HK-2 (cell line): ENCODE measurements around the gene GOLGA6L22.
A peak's percentile ranks its signal among the peaks of the same experiment; 100 is the strongest.
"Not testable (repeated sequence)": the region's sequence is repeated elsewhere in the genome, so short reads cannot be mapped to it uniquely, and the experiment has no call there.

Experiments used
- DNase-seq: peaks from one replicate; pipeline ENCODE4 v3.0.0-alpha.2; 2018; ENCODE audit not compliant: unreplicated experiment

The GOLGA6L22 gene

GRCh38 chr15:22458603-22459002, at the start of gene GOLGA6L22:
TSS of gene GOLGA6L22 (plus strand) at chr15:22458903. CDS start at chr15:22458994, 91 bp downstream.
- DNase-seq, result not testable (repeated sequence)

- not testable (repeated sequence) for DNase-seq
Observed at GRCh38 chr15:22417288-22417687, 41.4 kb upstream of the GOLGA6L22 start.

- DNase-seq, result not testable (repeated sequence)
Observed at GRCh38 chr15:22417795-22418194, 40.9 kb upstream of the GOLGA6L22 start.

DNA sequence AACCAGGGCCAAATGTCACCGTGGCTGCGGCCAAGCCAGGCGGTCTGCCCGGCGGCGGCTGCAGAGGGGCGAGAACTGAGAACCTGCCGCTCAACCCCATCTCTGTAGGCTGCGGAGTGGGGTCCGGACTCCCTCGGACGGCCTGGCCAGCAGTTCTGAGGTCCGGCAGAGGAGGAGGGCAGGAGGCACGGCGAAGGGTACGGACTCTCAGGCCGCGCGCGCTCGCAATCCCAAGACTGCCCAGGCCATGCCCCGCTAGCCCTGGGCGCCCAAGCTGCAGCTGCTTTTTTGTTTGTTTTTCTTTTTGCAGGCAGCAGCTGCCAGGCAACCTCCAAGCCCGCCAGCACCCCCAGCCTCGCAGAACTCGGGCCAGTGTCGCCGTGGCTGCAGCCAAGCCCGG, 40.5 kb upstream of the GOLGA6L22 start:
- DNase-seq, result not testable (repeated sequence)

GRCh38 chr15:22418666-22419065, 40.0 kb upstream of the GOLGA6L22 start:
- not testable (repeated sequence) for DNase-seq

- not testable (repeated sequence) for DNase-seq
Observed at GRCh38 chr15:22420340-22420739, 38.4 kb upstream of the GOLGA6L22 start.

DNA sequence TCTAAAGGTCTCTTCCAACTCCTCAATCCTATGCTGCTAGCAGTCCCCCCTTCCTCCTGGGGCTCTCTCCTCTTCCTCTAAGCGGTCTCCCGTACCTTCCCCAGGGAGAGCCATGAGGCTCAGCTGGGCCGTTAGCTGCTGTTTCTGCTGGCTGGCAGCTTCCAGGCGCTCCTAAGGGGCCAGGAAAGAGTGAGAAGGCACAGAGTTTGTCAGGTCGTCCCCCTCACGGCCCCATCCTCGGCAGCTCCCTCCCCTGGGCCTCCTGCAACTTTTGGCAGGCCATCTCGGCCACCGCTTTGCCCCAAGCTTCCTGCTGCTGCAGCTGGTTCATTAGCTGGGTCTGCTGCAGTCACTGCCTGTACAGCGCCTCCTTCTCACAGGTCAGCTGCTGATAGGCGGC, 29.3 kb upstream of the GOLGA6L22 start:
- not testable (repeated sequence) for DNase-seq

GRCh38 chr15:22431687-22432086, 27.0 kb upstream of the GOLGA6L22 start:
- DNase-seq, result not testable (repeated sequence)

DNA sequence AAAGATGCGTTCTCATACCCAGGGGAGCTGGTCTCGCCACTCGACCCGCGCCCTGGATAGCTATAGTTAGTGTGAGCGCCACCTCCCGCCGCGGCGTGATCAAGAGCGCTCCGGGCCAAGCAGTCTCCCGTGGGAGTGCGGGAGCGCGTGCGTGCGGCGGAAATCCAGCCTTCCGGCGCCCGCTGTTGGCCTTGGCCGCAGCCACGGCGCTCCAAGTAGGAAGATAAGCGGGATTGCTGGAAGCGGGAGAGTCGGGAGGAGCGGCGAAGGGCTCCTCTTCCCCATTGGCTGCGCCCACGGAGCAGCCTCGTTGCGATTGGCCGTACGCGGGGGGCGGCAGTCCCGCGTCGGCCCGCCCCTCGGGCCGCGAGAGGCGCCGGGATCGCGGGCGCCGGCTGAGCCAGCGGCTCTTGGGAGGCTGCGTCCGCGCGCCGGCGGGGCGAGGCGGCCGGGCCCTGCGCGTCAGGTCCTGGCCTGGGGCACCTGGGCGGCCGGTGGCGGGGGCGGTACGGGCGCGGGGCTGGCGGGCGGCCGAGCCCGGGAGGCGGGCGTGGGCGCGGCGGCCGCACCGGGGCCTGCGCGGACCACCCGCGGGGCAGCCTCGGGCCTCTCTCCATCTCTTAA, 35.9 kb downstream of the GOLGA6L22 start:
- DNase-seq, result peak; percentile 16

GRCh38 chr15:22497200-22497599, 38.5 kb downstream of the GOLGA6L22 start:
- not testable (repeated sequence) for DNase-seq

GRCh38 chr15:22498220-22498925, 39.7 kb downstream of the GOLGA6L22 start:
- not testable (repeated sequence) for DNase-seq

DNA sequence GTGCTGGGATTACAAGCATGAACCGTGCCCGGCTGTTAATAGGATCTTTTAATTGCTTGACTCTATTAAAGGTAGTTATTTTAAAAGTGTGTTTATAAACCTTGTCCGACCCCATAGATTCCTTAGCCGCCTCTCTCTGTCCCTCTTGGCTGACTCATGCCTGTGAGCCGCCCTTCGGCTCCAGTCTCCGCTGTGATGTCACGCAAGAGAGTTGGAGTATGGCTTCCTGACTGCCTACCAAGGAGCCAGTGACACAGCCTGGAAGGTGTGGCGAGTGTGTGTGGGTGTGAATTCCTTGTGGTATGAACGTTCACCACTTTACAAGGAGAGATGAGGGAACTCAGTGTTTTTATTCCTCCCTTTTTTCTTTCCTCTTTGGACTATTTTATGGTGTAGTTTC, 43.6 kb downstream of the GOLGA6L22 start:
- DNase-seq, result not testable (repeated sequence)

- DNase-seq, result not testable (repeated sequence)
Observed at GRCh38 chr15:22506959-22507358, 48.3 kb downstream of the GOLGA6L22 start.

- DNase-seq, result not testable (repeated sequence)
Observed at GRCh38 chr15:22516140-22516539, 57.4 kb downstream of the GOLGA6L22 start.
